Measurements from ENCODE around the gene PFN2.

The PFN2 gene

GRCh38 chr3:149933008-149933407, 37.7 kb downstream of the PFN2 start:
- no peak for DNase-seq (ENCODE audit: low read depth in 4 of 4, low spot score in 1 of 4)

GRCh38 chr3:149920119-149920518, 50.6 kb downstream of the PFN2 start:
- DNase-seq (ENCODE audit: low read depth in 4 of 4, low spot score in 1 of 4): no peak

- no peak for DNase-seq (ENCODE audit: low read depth in 4 of 4, low spot score in 1 of 4)
Measured at GRCh38 chr3:149919509-149919908, 51.2 kb downstream of the PFN2 start.

GRCh38 chr3:149917124-149917667, 53.5 kb downstream of the PFN2 start:
- no peak for DNase-seq (ENCODE audit: low read depth in 4 of 4, low spot score in 1 of 4)

All from stimulated activated CD4-positive, alpha-beta T cell treated with anti-CD3 and anti-CD28 coated beads, Interleukin-1b, Interleukin-23, amount 100 ng/mL, for 24 hours (primary cell).